ENCODE data around the gene SNAP23. TPM values are rescaled to one million over a fixed set of nuclear protein-coding genes. Genes with fewer than 3 reads are reported as not detected.

SNAP23 gene
- total RNA-seq, 1 experiment from 2014 or later = 92.2 TPM

DNA sequence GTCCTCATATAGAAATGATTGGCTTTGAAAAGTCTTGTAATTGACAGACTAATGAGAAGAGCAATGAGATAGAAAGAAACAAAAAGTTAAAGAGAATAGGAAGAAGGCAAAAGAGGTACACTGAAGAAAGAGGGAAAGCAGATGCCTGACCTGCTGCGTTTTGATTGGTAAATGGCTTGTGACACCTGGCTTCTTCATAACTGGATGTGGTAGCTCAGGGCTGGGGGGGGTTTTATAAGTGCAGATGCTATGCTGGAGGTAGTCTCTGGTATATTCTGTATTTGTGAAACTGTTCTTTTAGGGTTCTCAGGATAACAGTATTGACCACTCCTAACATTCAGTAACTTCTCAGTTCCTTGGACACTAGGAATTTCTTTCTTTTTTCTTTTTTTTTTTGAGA lies 81.3 kb downstream of the SNAP23 start:
- no peak for TF ChIP-seq CTCF (IDR thresholded peaks at IDR 0.05; ENCODE audit: insufficient read depth in 1 of 2, low read depth in 1 of 2, low read length in 1 of 2, severe bottlenecking in 1 of 2, unreplicated experiment in 1 of 2)
- H3K27me3 ChIP-seq (replicated peaks; ENCODE audit: control insufficient read depth, insufficient read depth, low read length) = peaks cover 1% of the 10 kb centered on the region; the same call in 1 of the 2 replicates
- DNase-seq = no peak
- Mint-ChIP-seq H3K36me3 (ENCODE audit: insufficient read depth, unreplicated experiment) (peaks cover 6% of the 10 kb centered on the region), H3K4me1 (ENCODE audit: low read depth, unreplicated experiment) (peaks cover 7% of the 10 kb centered on the region), H3K9me3 (ENCODE audit: unreplicated experiment) (no peaks in the 10 kb centered on the region), H3K4me3 (ENCODE audit: unreplicated experiment) (no peak overlapping the region), H3K27me3 (ENCODE audit: insufficient read depth, unreplicated experiment) (peaks cover 26% of the 10 kb centered on the region), H3K27ac (ENCODE audit: unreplicated experiment) (no peak overlapping the region)
- H3K36me3 ChIP-seq (ENCODE audit: control insufficient read depth, insufficient read depth, low read length) = no peaks in the 10 kb centered on the region
- no peaks in the 10 kb centered on the region for H3K9me3 ChIP-seq
- no TSS peak for BruUV-seq (replicated peaks)
- intact Hi-C loops (cut with micrococcal nuclease; ENCODE audit: unreplicated experiment) = no loop called here
- POLR2A ChIA-PET = no interaction called here
- H3K4me3 ChIP-seq (ENCODE audit: low read depth, low read length) = no peak overlapping the region
- H3K4me1 ChIP-seq = 0 out of 2 replicates have a peak, but pooled peaks cover 11% of the 10 kb centered on the region
- CTCF ChIA-PET = no interaction called here

- H3K9me3 ChIP-seq = no peaks in the 10 kb centered on the region
- H3K4me3 ChIP-seq (ENCODE audit: low read depth, low read length) = no peak overlapping the region
- Mint-ChIP-seq H3K27me3 (ENCODE audit: insufficient read depth, unreplicated experiment) (peaks cover 26% of the 10 kb centered on the region), H3K9me3 (ENCODE audit: unreplicated experiment) (no peaks in the 10 kb centered on the region), H3K27ac (ENCODE audit: unreplicated experiment) (no peak overlapping the region), H3K4me1 (ENCODE audit: low read depth, unreplicated experiment) (peaks cover 7% of the 10 kb centered on the region), H3K4me3 (ENCODE audit: unreplicated experiment) (no peak overlapping the region), H3K36me3 (ENCODE audit: insufficient read depth, unreplicated experiment) (peaks cover 6% of the 10 kb centered on the region)
- H3K4me1 ChIP-seq = 0 out of 2 replicates have a peak, but pooled peaks cover 17% of the 10 kb centered on the region
- ChIA-PET CTCF (no interaction called here), POLR2A (no interaction called here)
- intact Hi-C loops (cut with micrococcal nuclease; ENCODE audit: unreplicated experiment) = no loop called here
- peaks cover 1% of the 10 kb centered on the region; the same call in 1 of the 2 replicates for H3K27me3 ChIP-seq (replicated peaks; ENCODE audit: control insufficient read depth, insufficient read depth, low read length)
- no peaks in the 10 kb centered on the region for H3K36me3 ChIP-seq (ENCODE audit: control insufficient read depth, insufficient read depth, low read length)
- no peak for TF ChIP-seq CTCF (IDR thresholded peaks at IDR 0.05; ENCODE audit: insufficient read depth in 1 of 2, low read depth in 1 of 2, low read length in 1 of 2, severe bottlenecking in 1 of 2, unreplicated experiment in 1 of 2)
- no TSS peak for BruUV-seq (replicated peaks)
- no peak for DNase-seq
Measured at GRCh38 chr15:42577514-42578031, 82.1 kb downstream of the SNAP23 start.

DNA sequence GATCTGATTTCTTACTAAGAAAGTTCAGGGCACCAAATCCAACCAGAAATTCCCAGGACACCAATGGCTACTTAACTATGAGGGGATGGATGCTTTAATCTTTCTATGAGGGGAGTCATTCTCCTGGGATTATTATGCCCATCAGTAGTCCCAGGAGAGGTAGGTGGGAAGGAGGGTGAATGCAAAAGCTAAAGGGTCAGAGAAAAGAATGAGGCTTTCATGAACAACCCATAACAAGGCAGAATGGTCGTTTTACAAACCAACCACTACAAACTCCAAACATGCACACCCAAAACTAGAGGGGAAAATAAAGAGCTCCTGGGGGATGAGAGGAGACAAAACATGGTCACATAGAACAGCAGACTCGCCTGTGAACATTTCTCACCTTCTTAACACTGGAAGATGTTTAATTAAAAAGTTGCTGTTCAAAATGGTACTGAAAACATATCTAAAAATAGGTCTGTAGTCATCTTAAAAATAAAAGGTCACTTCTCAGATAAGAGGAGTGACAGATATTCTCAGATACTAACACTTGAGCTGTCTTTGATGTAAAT lies 83.6 kb downstream of the SNAP23 start:
- Mint-ChIP-seq H3K4me1 (ENCODE audit: low read depth, unreplicated experiment) (peaks cover 7% of the 10 kb centered on the region), H3K36me3 (ENCODE audit: insufficient read depth, unreplicated experiment) (peaks cover 6% of the 10 kb centered on the region), H3K9me3 (ENCODE audit: unreplicated experiment) (no peaks in the 10 kb centered on the region), H3K27me3 (ENCODE audit: insufficient read depth, unreplicated experiment) (peaks cover 32% of the 10 kb centered on the region), H3K27ac (ENCODE audit: unreplicated experiment) (no peak overlapping the region), H3K4me3 (ENCODE audit: unreplicated experiment) (no peak overlapping the region)
- Histone ChIP-seq H3K4me1 (0 out of 2 replicates have a peak, but pooled peaks cover 16% of the 10 kb centered on the region), H3K36me3 (ENCODE audit: control insufficient read depth, insufficient read depth, low read length) (no peaks in the 10 kb centered on the region), H3K9me3 (no peaks in the 10 kb centered on the region), H3K27me3 (replicated peaks; ENCODE audit: control insufficient read depth, insufficient read depth, low read length) (peaks cover 1% of the 10 kb centered on the region; the same call in 1 of the 2 replicates), H3K4me3 (ENCODE audit: low read depth, low read length) (no peak overlapping the region)
- ChIA-PET POLR2A (interaction anchor here (0.6 kb wide), 1 partner anchor 786 kb away, joined by 3 read pairs; no protein-coding TSS in a partner anchor), CTCF (no interaction called here)
- intact Hi-C loops (cut with micrococcal nuclease; ENCODE audit: unreplicated experiment) = no loop called here
- TF ChIP-seq CTCF (IDR thresholded peaks at IDR 0.05; ENCODE audit: insufficient read depth in 1 of 2, low read depth in 1 of 2, low read length in 1 of 2, severe bottlenecking in 1 of 2, unreplicated experiment in 1 of 2) = no peak
- no peak for DNase-seq
- BruUV-seq (replicated peaks) = no TSS peak

Data from Caco-2 (cell line).